ENCODE results near the gene CCDC85A.

GRCh38 chr2:56204556-56204955 is 20.8 kb downstream of the CCDC85A start:
- no peak for TF ChIP-seq CTCF (conservative IDR thresholded peaks at IDR 0.05; ENCODE audit: low read length)
- TF ChIP-seq EZH2phosphoT487 (IDR thresholded peaks at IDR 0.05; ENCODE audit: borderline replicate concordance), result no peak
